Kidney (tissue), 14 donors: Measurements from ENCODE around the gene STXBP5. TPM values are rescaled to one million over a fixed set of nuclear protein-coding genes. Genes with fewer than 3 reads are reported as not detected.
A peak's percentile ranks its signal among the peaks of the same experiment; 100 is the strongest.

Experiments
- DNase-seq, 5 donors: peaks; one replicate each; pipeline ENCODE4 v3.0.0-alpha.2; 2013 to 2020
- FAIRE-seq: peaks from 2 replicates; lab custom pipeline; 2012; peaks lifted over from hg19 to GRCh38; lab: Jason Lieb, UNC
- H3K27ac ChIP-seq, 2 donors: one replicate each; pipeline ENCODE4 v1.7.0; 2013; ENCODE audit warnings: low read depth in 2 of 2, low read length in 2 of 2, inconsistent platforms in 1 of 2
- H3K27me3 ChIP-seq: one replicate; pipeline ENCODE4 v1.7.1; 2013; ENCODE audit warnings: low read length, inconsistent platforms; ENCODE audit not compliant: control insufficient read depth, insufficient read depth
- H3K36me3 ChIP-seq, 3 donors: one replicate each; pipeline versions ENCODE4 v1.7.0 to v1.7.1; 2013; ENCODE audit warnings: low read length in 3 of 3, control low read depth in 1 of 3, inconsistent platforms in 1 of 3; ENCODE audit not compliant: insufficient read depth in 3 of 3, control insufficient read depth in 2 of 3
- H3K4me1 ChIP-seq, 3 donors: one replicate each; pipeline versions ENCODE4 v1.7.0 to v1.7.1; 2013; ENCODE audit warnings: low read length in 3 of 3, inconsistent platforms in 1 of 3, low read depth in 1 of 3; ENCODE audit not compliant: control insufficient read depth in 2 of 3, insufficient read depth in 2 of 3
- H3K4me3 ChIP-seq, 3 donors: one replicate each; pipeline versions ENCODE4 v1.7.0 to v1.8.1; 2013; ENCODE audit warnings: low read length in 3 of 3, control low read depth in 1 of 3, inconsistent platforms in 1 of 3
- H3K9ac ChIP-seq, 3 donors: one replicate each; pipeline versions ENCODE4 v1.7.0 to v1.7.1; 2013; ENCODE audit warnings: low read length in 3 of 3, control low read depth in 1 of 3, inconsistent platforms in 1 of 3
- H3K9me3 ChIP-seq, 3 donors: one replicate each; pipeline versions ENCODE4 v1.7.0 to v1.7.1; 2013; ENCODE audit warnings: low read length in 3 of 3, control low read depth in 1 of 3, inconsistent platforms in 1 of 3; ENCODE audit not compliant: control insufficient read depth in 2 of 3, insufficient read depth in 1 of 3
- CTCF ChIP-seq: IDR thresholded peaks from 3 replicates; pipeline ENCODE4 v1.5.1; 2012; ENCODE audit warnings: mild to moderate bottlenecking, moderate library complexity, borderline replicate concordance; ENCODE audit not compliant: insufficient read depth; ENCODE audit errors: extremely low read depth
- intact Hi-C: fragments of 100-400 bp; cut with DNase I; formaldehyde crosslinking; loops from one replicate; pipeline ENCODE4 v1.11.1; 2022
- polyA plus RNA-seq: library from polyadenylated mRNA; stranded (reverse); fragments of 350-450 nt; fragmentation: Illumina TruSeq; extraction: RNeasy Lipid Tissue Mini Kit (QIAGEN cat#74804); gene quantifications from one replicate; pipeline ENCODE4 v1.2.3, GENCODE V29; 2014; ENCODE audit warnings: low read depth, low replicate concordance; ENCODE audit not compliant: insufficient read depth
- total RNA-seq: library from RNA; stranded (reverse); fragmentation: NEBNext Ultra II Directional; extraction: Animal tissue kit (Norgen Biotek cat#: 25700); gene quantifications from one replicate; pipeline ENCODE4 v1.2.1, GENCODE V29; 2021
- donor health status: control.
- donor health status: control.
- donor health status: control.
- donor health status: control.
- donor health status: control.
- donor health status: DM: yes; HTN: yes; CAD: no.
- donor health status: Normal renal cell carcinoma (clear cell type).

Gene STXBP5
- total and polyA plus RNA-seq, 2 donors from 2014 or later = 2.0 to 13.6 TPM

- TF ChIP-seq CTCF = no peak
- H3K9ac ChIP-seq = no peak overlapping the region
- FAIRE-seq = no peak
- H3K4me1 ChIP-seq = no peaks in the 10 kb centered on the region
- no peak overlapping the region for H3K4me3 ChIP-seq
- H3K36me3 ChIP-seq = peaks cover 0 to 6% (median 0%) of the 10 kb centered on the region in 3 donors
- intact Hi-C loops = no loop called here
- no peaks in the 10 kb centered on the region for H3K9me3 ChIP-seq
- no peak for DNase-seq
- H3K27me3 ChIP-seq = no peaks in the 10 kb centered on the region
- no peak overlapping the region for H3K27ac ChIP-seq
These were observed 127.2 kb downstream of the STXBP5 start for GRCh38 chr6:147331401-147331800.

- H3K9ac ChIP-seq = no peak overlapping the region
- H3K36me3 ChIP-seq = no peaks in the 10 kb centered on the region
- FAIRE-seq = no peak
- no peak for TF ChIP-seq CTCF
- H3K9me3 ChIP-seq = no peaks in the 10 kb centered on the region
- intact Hi-C loops = no loop called here
- no peak for DNase-seq
- H3K4me1 ChIP-seq = no peaks in the 10 kb centered on the region
- H3K27me3 ChIP-seq = no peaks in the 10 kb centered on the region
- no peak overlapping the region for H3K27ac ChIP-seq
- no peak overlapping the region for H3K4me3 ChIP-seq
These were observed 133.7 kb downstream of the STXBP5 start for GRCh38 chr6:147337921-147338320.

DNA sequence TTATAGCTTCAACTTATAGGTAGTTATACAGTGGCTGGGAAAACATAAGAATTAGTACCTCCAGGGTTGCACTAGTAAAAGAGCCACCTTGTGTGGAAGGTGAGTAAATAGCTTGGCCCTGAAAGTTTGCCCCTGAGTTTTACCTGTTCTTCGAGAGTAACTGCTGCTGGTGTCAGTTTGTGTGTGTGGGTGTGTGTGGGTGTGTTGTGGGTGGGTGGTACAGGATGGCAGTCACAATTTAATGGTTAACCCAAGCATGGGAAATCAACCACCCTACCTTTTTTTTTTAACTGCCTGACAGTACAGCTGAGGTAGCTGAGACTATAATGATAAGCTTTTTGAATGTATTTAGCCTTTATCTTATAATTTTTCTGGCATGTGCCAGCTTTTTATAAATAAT lies 137.3 kb downstream of the STXBP5 start:
- TF ChIP-seq CTCF = no peak
- Histone ChIP-seq H3K9me3 (no peaks in the 10 kb centered on the region), H3K27me3 (no peaks in the 10 kb centered on the region), H3K36me3 (no peaks in the 10 kb centered on the region), H3K9ac (no peak overlapping the region), H3K27ac (no peak overlapping the region), H3K4me1 (no peaks in the 10 kb centered on the region), H3K4me3 (no peak overlapping the region)
- DNase-seq (peak in 4 of 5 donors; percentile 38 to 66 (median 54)), FAIRE-seq (no peak)
- intact Hi-C loops = no loop called here

DNA sequence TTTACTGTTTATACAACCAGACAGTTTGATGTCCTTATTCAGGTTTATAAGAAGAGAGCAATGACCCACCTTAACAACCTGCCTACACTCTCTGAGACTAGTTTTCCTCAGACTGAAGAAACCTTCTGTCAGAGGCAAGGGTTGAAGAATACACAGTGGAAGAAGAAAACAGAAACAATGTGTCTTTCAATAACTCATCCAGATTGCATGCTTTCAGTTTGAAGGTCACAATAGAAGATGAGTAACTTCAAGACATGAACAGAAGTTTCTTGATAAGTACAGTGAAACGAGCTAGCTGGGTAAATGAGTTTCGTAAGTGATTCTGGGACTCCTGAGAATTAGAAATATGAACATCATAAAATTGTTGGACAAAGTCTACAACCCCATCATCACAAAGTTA lies 141.7 kb downstream of the STXBP5 start:
- no peak overlapping the region for H3K4me3 ChIP-seq
- DNase-seq (no peak), FAIRE-seq (no peak)
- no peaks in the 10 kb centered on the region for H3K27me3 ChIP-seq
- no peak overlapping the region for H3K9ac ChIP-seq
- no peaks in the 10 kb centered on the region for H3K36me3 ChIP-seq
- no peak overlapping the region for H3K27ac ChIP-seq
- H3K9me3 ChIP-seq = no peaks in the 10 kb centered on the region
- TF ChIP-seq CTCF = no peak
- intact Hi-C loops = no loop called here
- H3K4me1 ChIP-seq = no peaks in the 10 kb centered on the region
